Neural progenitor cell (in vitro differentiated cells): ENCODE data around the gene SPTLC3. TPM values are rescaled to one million over a fixed set of nuclear protein-coding genes. Genes with fewer than 3 reads are reported as not detected.

Experiments
- DNase-seq: peaks from one replicate; pipeline ENCODE4 v3.0.0-alpha.2; 2016; ENCODE audit warnings: low spot score
- H2AFZ ChIP-seq: fragments of 200-600 bp; sonication (generic); replicated peaks from 2 replicates; pipeline ENCODE4 v1.6.1; 2016; ENCODE audit warnings: antibody characterized with exemption
- H3F3A ChIP-seq: fragments of 200-600 bp; sonication (generic); 2 replicates; pipeline ENCODE4 v1.6.1; 2016; ENCODE audit warnings: antibody characterized with exemption, low read depth
- H3K27ac ChIP-seq: fragments of 200-600 bp; sonication (generic); 2 replicates; pipeline ENCODE4 v1.5.1; 2016; ENCODE audit warnings: mild to moderate bottlenecking
- H3K27me3 ChIP-seq: fragments of 200-600 bp; sonication (generic); 2 replicates; pipeline ENCODE4 v1.6.1; 2016; ENCODE audit warnings: mild to moderate bottlenecking, moderate library complexity
- H3K36me3 ChIP-seq: fragments of 200-600 bp; sonication (generic); 2 replicates; pipeline ENCODE4 v1.5.1; 2016
- H3K4me1 ChIP-seq: fragments of 200-600 bp; sonication (generic); 2 replicates; pipeline ENCODE4 v1.6.1; 2016; ENCODE audit warnings: mixed run types
- H3K4me2 ChIP-seq: fragments of 200-600 bp; sonication (generic); 2 replicates; pipeline ENCODE4 v1.6.1; 2016
- H3K4me3 ChIP-seq: fragments of 200-600 bp; sonication (generic); 2 replicates; pipeline ENCODE4 v1.5.1; 2016
- H3K79me2 ChIP-seq: fragments of 200-600 bp; sonication (generic); 2 replicates; pipeline ENCODE4 v1.6.1; 2016; ENCODE audit warnings: low read depth
- H3K9ac ChIP-seq: fragments of 200-600 bp; sonication (generic); 2 replicates; pipeline ENCODE4 v1.6.1; 2016
- H3K9me3 ChIP-seq: fragments of 200-600 bp; sonication (generic); 2 replicates; pipeline ENCODE4 v1.5.1; 2016; ENCODE audit warnings: low read depth
- H4K20me1 ChIP-seq: fragments of 200-600 bp; sonication (generic); 2 replicates; pipeline ENCODE4 v1.6.1; 2016; ENCODE audit warnings: low read depth
- H3K27ac Mint-ChIP-seq: 3 replicates; pipeline ENCODE4 v1.8.0; 2021; ENCODE audit warnings: mixed read lengths
- H3K27me3 Mint-ChIP-seq: 2 replicates; pipeline ENCODE4 v1.8.0; 2022; ENCODE audit warnings: low read depth, mild to moderate bottlenecking, inconsistent platforms, moderate library complexity, mixed read lengths; ENCODE audit not compliant: insufficient read depth
- H3K36me3 Mint-ChIP-seq: 3 replicates; pipeline ENCODE4 v1.8.0; 2021; ENCODE audit warnings: mixed read lengths
- H3K4me1 Mint-ChIP-seq: 3 replicates; pipeline ENCODE4 v1.8.0; 2021; ENCODE audit warnings: mixed read lengths
- H3K4me3 Mint-ChIP-seq: 3 replicates; pipeline ENCODE4 v1.8.0; 2021; ENCODE audit warnings: mild to moderate bottlenecking, moderate library complexity, mixed read lengths
- H3K9me3 Mint-ChIP-seq: 3 replicates; pipeline ENCODE4 v1.8.0; 2020; ENCODE audit warnings: mixed read lengths
- CTCF ChIP-seq: fragments of 200-600 bp; sonication (generic); IDR thresholded peaks from 2 replicates; pipeline ENCODE4 v1.5.1; 2017; ENCODE audit warnings: antibody characterized with exemption, mild to moderate bottlenecking
- EZH2 ChIP-seq: fragments of 200-600 bp; sonication (generic); IDR thresholded peaks from 2 replicates; pipeline ENCODE4 v1.6.1; 2017; ENCODE audit warnings: antibody characterized with exemption, mild to moderate bottlenecking, moderate library complexity
- EZH2phosphoT487 ChIP-seq: fragments of 200-600 bp; sonication (generic); IDR thresholded peaks from 2 replicates; pipeline ENCODE4 v1.6.1; 2017; ENCODE audit warnings: antibody characterized with exemption
- total RNA-seq: library from RNA; depleted of rRNA; stranded (reverse); fragments of >200 nt; gene quantifications from 2 replicates; pipeline ENCODE4 v1.2.3, GENCODE V29; 2015; ENCODE audit warnings: low replicate concordance

Gene SPTLC3
- total RNA-seq, 1 donor from 2014 or later: 4.2 TPM

GRCh38 chr20:13140775-13141174, 132.0 kb downstream of the SPTLC3 start:
- Histone ChIP-seq H2AFZ (no peak overlapping the region), H3K27ac (no peak overlapping the region), H3K9me3 (no peaks in the 10 kb centered on the region), H3K4me3 (no peak overlapping the region), H3K36me3 (no peaks in the 10 kb centered on the region), H3K4me1 (peaks cover 7% of the 10 kb centered on the region), H3K4me2 (no peak overlapping the region), H3K79me2 (no peaks in the 10 kb centered on the region), H3K9ac (no peak overlapping the region), H3K27me3 (no peaks in the 10 kb centered on the region), H4K20me1 (no peaks in the 10 kb centered on the region), H3F3A (no peaks in the 10 kb centered on the region)
- TF ChIP-seq EZH2phosphoT487: no peak
- TF ChIP-seq EZH2: no peak
- TF ChIP-seq CTCF: no peak
- Mint-ChIP-seq H3K36me3 (no peaks in the 10 kb centered on the region), H3K9me3 (peaks cover 8% of the 10 kb centered on the region), H3K27ac (no peak overlapping the region), H3K4me3 (no peak overlapping the region), H3K27me3 (peaks cover under 1% of the 10 kb centered on the region), H3K4me1 (peaks cover 16% of the 10 kb centered on the region)
- DNase-seq: no peak

GRCh38 chr20:13141546-13141945, 132.8 kb downstream of the SPTLC3 start:
- Histone ChIP-seq H4K20me1 (no peaks in the 10 kb centered on the region), H3K4me2 (no peak overlapping the region), H3K9ac (no peak overlapping the region), H3F3A (no peaks in the 10 kb centered on the region), H3K9me3 (no peaks in the 10 kb centered on the region), H3K27ac (no peak overlapping the region), H3K4me3 (no peak overlapping the region), H2AFZ (no peak overlapping the region), H3K4me1 (peaks cover 7% of the 10 kb centered on the region), H3K27me3 (no peaks in the 10 kb centered on the region), H3K36me3 (no peaks in the 10 kb centered on the region), H3K79me2 (no peaks in the 10 kb centered on the region)
- H3K27ac Mint-ChIP-seq: no peak overlapping the region
- peaks cover 17% of the 10 kb centered on the region for H3K4me1 Mint-ChIP-seq
- H3K27me3 Mint-ChIP-seq: no peaks in the 10 kb centered on the region
- no peaks in the 10 kb centered on the region for H3K36me3 Mint-ChIP-seq
- DNase-seq: no peak
- H3K4me3 Mint-ChIP-seq: no peak overlapping the region
- peaks cover 8% of the 10 kb centered on the region for H3K9me3 Mint-ChIP-seq
- no peak for TF ChIP-seq EZH2
- no peak for TF ChIP-seq CTCF
- TF ChIP-seq EZH2phosphoT487: no peak

GRCh38 chr20:13142143-13142542, 133.4 kb downstream of the SPTLC3 start:
- Histone ChIP-seq H3K79me2 (no peaks in the 10 kb centered on the region), H3K9ac (no peak overlapping the region), H3K4me3 (no peak overlapping the region), H4K20me1 (no peaks in the 10 kb centered on the region), H3K27me3 (no peaks in the 10 kb centered on the region), H2AFZ (no peak overlapping the region), H3K4me1 (peaks cover 8% of the 10 kb centered on the region), H3K36me3 (no peaks in the 10 kb centered on the region), H3K27ac (no peak overlapping the region), H3F3A (no peaks in the 10 kb centered on the region), H3K9me3 (no peaks in the 10 kb centered on the region), H3K4me2 (peak overlapping the region; percentile 24)
- Mint-ChIP-seq H3K27ac (no peak overlapping the region), H3K27me3 (no peaks in the 10 kb centered on the region), H3K9me3 (peaks cover 8% of the 10 kb centered on the region), H3K36me3 (no peaks in the 10 kb centered on the region), H3K4me3 (no peak overlapping the region), H3K4me1 (peaks cover 23% of the 10 kb centered on the region)
- peak; percentile 45 for DNase-seq
- TF ChIP-seq EZH2 (no peak), CTCF (no peak), EZH2phosphoT487 (no peak)
